Measurements from ENCODE around the gene DOCK8. TPM values are rescaled to one million over a fixed set of nuclear protein-coding genes. Genes with fewer than 3 reads are reported as not detected.

The DOCK8 gene
- total and polyA plus RNA-seq, 10 of the 15 experiments (the other 5 are each of a cell fraction or from before 2014, with no cell fraction given), result 35.4 to 100 (median 44.7) TPM

GRCh38 chr9:495739-496138 is 281.1 kb downstream of the DOCK8 start:
- H3K27me3 ChIP-seq (replicated peaks in 1 of 2; ENCODE audit: control insufficient read depth in 2 of 2, insufficient read depth in 2 of 2, low read length in 1 of 2), result peaks cover 0 to 2% of the 10 kb centered on the region in 2 experiments; a peak in 1 of 4 replicates
- POLR2A ChIA-PET, result no interaction called here
- H3K9me3 ChIP-seq (replicated peaks; ENCODE audit: control insufficient read depth, insufficient read depth, low read length), result no peaks in the 10 kb centered on the region
- RAD21 ChIA-PET (ENCODE audit: unreplicated experiment), result no interaction called here
- H3K4me3 ChIP-seq, result no peak overlapping the region
- H3K36me3 ChIP-seq (ENCODE audit: control insufficient read depth in 2 of 2, insufficient read depth in 2 of 2, low read length in 1 of 2), result no peaks in the 10 kb centered on the region
- H3K79me2 ChIP-seq (ENCODE audit: control insufficient read depth, insufficient read depth, low read length), result no peaks in the 10 kb centered on the region
- no peak overlapping the region for H3K27ac ChIP-seq (ENCODE audit: control insufficient read depth, insufficient read depth)
- H3K9ac ChIP-seq (ENCODE audit: control insufficient read depth, insufficient read depth, low read length), result no peak overlapping the region
- CTCF ChIA-PET, result interaction anchor here (0.6 kb wide), 1 partner anchor 432 kb away, joined by 3 read pairs; no protein-coding TSS in a partner anchor
- no peaks in the 10 kb centered on the region for H3K4me1 ChIP-seq (ENCODE audit: control insufficient read depth, insufficient read depth, low read length)
- H3K4me2 ChIP-seq (ENCODE audit: control insufficient read depth, insufficient read depth), result no peak overlapping the region
- no peak for FAIRE-seq
- no peak for ATAC-seq
- no peak for DNase-seq (ENCODE audit: low read depth, low spot score)
- no peak for TF ChIP-seq KDM1A (IDR thresholded peaks at IDR 0.05; ENCODE audit: borderline replicate concordance)
- TF ChIP-seq JUNB (IDR thresholded peaks at IDR 0.05), result no peak
- TF ChIP-seq SIX5 (IDR thresholded peaks at IDR 0.05; ENCODE audit: low read depth, low read length, severe bottlenecking), result no peak
- TF ChIP-seq ZNF274 (IDR thresholded peaks at IDR 0.05; ENCODE audit: insufficient read depth, insufficient read length), result no peak
- no peak for TF ChIP-seq NFIC (IDR thresholded peaks at IDR 0.05; ENCODE audit: low read depth, low read length)
- TF ChIP-seq HDGF (IDR thresholded peaks at IDR 0.05), result no peak
- TF ChIP-seq ETV6 (conservative IDR thresholded peaks at IDR 0.05 in 1 of 2, IDR thresholded peaks at IDR 0.05 in 1 of 2; ENCODE audit: borderline replicate concordance in 1 of 2, low read depth in 1 of 2), result no peak
- TF ChIP-seq CREM (IDR thresholded peaks at IDR 0.05; ENCODE audit: low read depth), result no peak
- TF ChIP-seq SPI1 (IDR thresholded peaks at IDR 0.05; ENCODE audit: borderline replicate concordance, insufficient read depth, low read depth, low read length), result no peak
- TF ChIP-seq, protein P1, sequence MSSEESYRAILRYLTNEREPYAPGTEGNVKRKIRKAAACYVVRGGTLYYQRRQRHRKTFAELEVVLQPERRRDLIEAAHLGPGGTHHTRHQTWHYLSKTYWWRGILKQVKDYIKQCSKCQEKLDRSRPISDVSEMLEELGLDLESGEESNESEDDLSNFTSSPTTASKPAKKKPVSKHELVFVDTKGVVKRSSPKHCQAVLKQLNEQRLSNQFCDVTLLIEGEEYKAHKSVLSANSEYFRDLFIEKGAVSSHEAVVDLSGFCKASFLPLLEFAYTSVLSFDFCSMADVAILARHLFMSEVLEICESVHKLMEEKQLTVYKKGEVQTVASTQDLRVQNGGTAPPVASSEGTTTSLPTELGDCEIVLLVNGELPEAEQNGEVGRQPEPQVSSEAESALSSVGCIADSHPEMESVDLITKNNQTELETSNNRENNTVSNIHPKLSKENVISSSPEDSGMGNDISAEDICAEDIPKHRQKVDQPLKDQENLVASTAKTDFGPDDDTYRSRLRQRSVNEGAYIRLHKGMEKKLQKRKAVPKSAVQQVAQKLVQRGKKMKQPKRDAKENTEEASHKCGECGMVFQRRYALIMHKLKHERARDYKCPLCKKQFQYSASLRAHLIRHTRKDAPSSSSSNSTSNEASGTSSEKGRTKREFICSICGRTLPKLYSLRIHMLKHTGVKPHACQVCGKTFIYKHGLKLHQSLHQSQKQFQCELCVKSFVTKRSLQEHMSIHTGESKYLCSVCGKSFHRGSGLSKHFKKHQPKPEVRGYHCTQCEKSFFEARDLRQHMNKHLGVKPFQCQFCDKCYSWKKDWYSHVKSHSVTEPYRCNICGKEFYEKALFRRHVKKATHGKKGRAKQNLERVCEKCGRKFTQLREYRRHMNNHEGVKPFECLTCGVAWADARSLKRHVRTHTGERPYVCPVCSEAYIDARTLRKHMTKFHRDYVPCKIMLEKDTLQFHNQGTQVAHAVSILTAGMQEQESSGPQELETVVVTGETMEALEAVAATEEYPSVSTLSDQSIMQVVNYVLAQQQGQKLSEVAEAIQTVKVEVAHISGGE (CRISPR knock-in tag; IDR thresholded peaks at IDR 0.05), result no peak
- TF ChIP-seq, protein P2, sequence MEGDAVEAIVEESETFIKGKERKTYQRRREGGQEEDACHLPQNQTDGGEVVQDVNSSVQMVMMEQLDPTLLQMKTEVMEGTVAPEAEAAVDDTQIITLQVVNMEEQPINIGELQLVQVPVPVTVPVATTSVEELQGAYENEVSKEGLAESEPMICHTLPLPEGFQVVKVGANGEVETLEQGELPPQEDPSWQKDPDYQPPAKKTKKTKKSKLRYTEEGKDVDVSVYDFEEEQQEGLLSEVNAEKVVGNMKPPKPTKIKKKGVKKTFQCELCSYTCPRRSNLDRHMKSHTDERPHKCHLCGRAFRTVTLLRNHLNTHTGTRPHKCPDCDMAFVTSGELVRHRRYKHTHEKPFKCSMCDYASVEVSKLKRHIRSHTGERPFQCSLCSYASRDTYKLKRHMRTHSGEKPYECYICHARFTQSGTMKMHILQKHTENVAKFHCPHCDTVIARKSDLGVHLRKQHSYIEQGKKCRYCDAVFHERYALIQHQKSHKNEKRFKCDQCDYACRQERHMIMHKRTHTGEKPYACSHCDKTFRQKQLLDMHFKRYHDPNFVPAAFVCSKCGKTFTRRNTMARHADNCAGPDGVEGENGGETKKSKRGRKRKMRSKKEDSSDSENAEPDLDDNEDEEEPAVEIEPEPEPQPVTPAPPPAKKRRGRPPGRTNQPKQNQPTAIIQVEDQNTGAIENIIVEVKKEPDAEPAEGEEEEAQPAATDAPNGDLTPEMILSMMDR (IDR thresholded peaks at IDR 0.05 in 2 of 3, conservative IDR thresholded peaks at IDR 0.05 in 1 of 3; ENCODE audit: control insufficient read depth in 2 of 3, extremely low read depth in 1 of 3, insufficient read depth in 1 of 3, low read depth in 3 of 3, low read length in 3 of 3), result no peak
- H2AFZ ChIP-seq (ENCODE audit: control insufficient read depth, low read depth, low read length), result no peak overlapping the region
- in situ Hi-C loops (cut with MboI) (no loop called here), intact Hi-C loops (cut with micrococcal nuclease; ENCODE audit: unreplicated experiment) (no loop called here)
- no TSS peak for BruUV-seq (replicated peaks)
- H4K20me1 ChIP-seq (ENCODE audit: control insufficient read depth, insufficient read depth), result no peaks in the 10 kb centered on the region
- SMC1A ChIA-PET (ENCODE audit: uncharacterized antibody, unreplicated experiment), result no interaction called here
- whole genome bisulfite sequencing (ENCODE audit: insufficient coverage, insufficient replicate concordance, low lambda C conversion rate, missing lambda C conversion rate), result 0% methylated on average over 1 of the region's 1 CpG

All from GM12878 (cell line).